OCI-M1 (cell line): ENCODE results near the gene RAB31.
"Not testable (repeated sequence)": the region's sequence is repeated elsewhere in the genome, so short reads cannot be mapped to it uniquely, and the experiment has no call there.

Source experiments
- DNase-seq: peaks from one replicate; lab custom pipeline; 2025; lab: John Stamatoyannopoulos, UW

Gene RAB31

GRCh38 chr18:9841752-9842151 is 133.7 kb downstream of the RAB31 start:
- no peak for DNase-seq

- DNase-seq, result no peak
Measured at GRCh38 chr18:9842448-9842847, 134.3 kb downstream of the RAB31 start.

- no peak for DNase-seq
Measured at GRCh38 chr18:9845256-9845655, 137.2 kb downstream of the RAB31 start.

- DNase-seq, result no peak
Measured at GRCh38 chr18:9846162-9846925, 138.2 kb downstream of the RAB31 start.

GRCh38 chr18:9848170-9848879 is 140.2 kb downstream of the RAB31 start:
- DNase-seq, result no peak

GRCh38 chr18:9849407-9850283 is 141.5 kb downstream of the RAB31 start:
- peak; percentile 96 for DNase-seq

GRCh38 chr18:9850309-9850708 is 142.2 kb downstream of the RAB31 start:
- DNase-seq, result peak; percentile 61

GRCh38 chr18:9851511-9851910 is 143.4 kb downstream of the RAB31 start:
- peak; percentile 69 for DNase-seq

GRCh38 chr18:9852266-9853081 is 144.4 kb downstream of the RAB31 start:
- no peak for DNase-seq

- DNase-seq, result no peak
Measured at GRCh38 chr18:9854801-9855676, 146.9 kb downstream of the RAB31 start.

GRCh38 chr18:9855681-9856080 is 147.6 kb downstream of the RAB31 start:
- no peak for DNase-seq

GRCh38 chr18:9856092-9856491 is 148.0 kb downstream of the RAB31 start:
- DNase-seq, result no peak

GRCh38 chr18:9857479-9857998 is 149.4 kb downstream of the RAB31 start:
- DNase-seq, result not testable (repeated sequence)

- no peak for DNase-seq
Measured at GRCh38 chr18:9858642-9859041, 150.5 kb downstream of the RAB31 start.

- no peak for DNase-seq
Measured at GRCh38 chr18:9859232-9859631, 151.1 kb downstream of the RAB31 start.

GRCh38 chr18:9860682-9861081 is 152.6 kb downstream of the RAB31 start:
- DNase-seq, result no peak

- no peak for DNase-seq
Measured at GRCh38 chr18:9861157-9861556, 153.1 kb downstream of the RAB31 start.

- DNase-seq, result no peak
Measured at GRCh38 chr18:9861933-9862332, 153.8 kb downstream of the RAB31 start.

- no peak for DNase-seq
Measured at GRCh38 chr18:9862686-9863085, 154.6 kb downstream of the RAB31 start.

GRCh38 chr18:9863282-9863681 is 155.2 kb downstream of the RAB31 start:
- no peak for DNase-seq
